Measurements from ENCODE around the gene SEMA6A.

- TF ChIP-seq CTCF (IDR thresholded peaks at IDR 0.05; ENCODE audit: low read depth, low read length, missing input control) (no peak), GABPA (IDR thresholded peaks at IDR 0.05 in 1 of 2, conservative IDR thresholded peaks at IDR 0.05 in 1 of 2) (no peak), RAD21 (IDR thresholded peaks at IDR 0.05) (no peak), REST (IDR thresholded peaks at IDR 0.05) (no peak), JUND (IDR thresholded peaks at IDR 0.05) (no peak)
These were observed 42.3 kb upstream of the SEMA6A start for GRCh38 chr5:116616876-116617275.

Measured in liver (tissue), 3 donors.